H1 (cell line): ENCODE measurements around the gene DDX1. TPM values are rescaled to one million over a fixed set of nuclear protein-coding genes. Genes with fewer than 3 reads are reported as not detected.

Experiments used
- CTCF ChIA-PET: fragments of 300-600 bp; sonication (Branson Sonifier 250); formaldehyde crosslinking; loops from one replicate; lab custom pipeline; 2021; ENCODE audit not compliant: partially characterized antibody; lab: Charles Lee
- POLR2A ChIA-PET: fragments of 300-600 bp; sonication (Branson Sonifier 250); formaldehyde crosslinking; loops from one replicate; lab custom pipeline; 2021; ENCODE audit warnings: inconsistent platforms; ENCODE audit not compliant: partially characterized antibody; lab: Charles Lee
- DNase-seq, 2 experiments: peaks; one replicate each; pipeline versions ENCODE4 v3.0.0 to v3.0.0-alpha.2; 2010 to 2022; ENCODE audit warnings: low spot score in 2 of 2, low read depth in 1 of 2, mixed read lengths in 1 of 2
- FAIRE-seq: peaks from 2 replicates; lab custom pipeline; 2011; peaks lifted over from hg19 to GRCh38; lab: Jason Lieb, UNC
- H2AFZ ChIP-seq: 2 replicates; pipeline ENCODE4 v1.8.1; 2012; ENCODE audit warnings: low read length, inconsistent platforms
- H2AK5ac ChIP-seq: 2 replicates; pipeline ENCODE4 v1.6.1; 2013; ENCODE audit warnings: low read depth, low read length
- H2BK120ac ChIP-seq: replicated peaks from 2 replicates; pipeline ENCODE3; 2013; ENCODE audit warnings: low read depth, low read length, inconsistent platforms
- H2BK12ac ChIP-seq: 2 replicates; pipeline ENCODE4 v1.6.1; 2013; ENCODE audit warnings: low read depth, low read length
- H2BK15ac ChIP-seq: 2 replicates; pipeline ENCODE4 v1.6.1; 2013; ENCODE audit warnings: low read length
- H2BK20ac ChIP-seq: 2 replicates; pipeline ENCODE4 v1.6.1; 2013; ENCODE audit warnings: low read length
- H2BK5ac ChIP-seq: 2 replicates; pipeline ENCODE4 v1.6.1; 2013; ENCODE audit warnings: low read depth, low read length
- H3K14ac ChIP-seq: 2 replicates; pipeline ENCODE4 v1.6.1; 2013; ENCODE audit warnings: inconsistent platforms; ENCODE audit not compliant: insufficient read length
- H3K18ac ChIP-seq: 2 replicates; pipeline ENCODE4 v1.6.1; 2013; ENCODE audit warnings: low read length; ENCODE audit errors: extremely low read depth
- H3K23ac ChIP-seq: 2 replicates; pipeline ENCODE4 v1.6.1; 2013; ENCODE audit warnings: inconsistent platforms; ENCODE audit not compliant: insufficient read length
- H3K23me2 ChIP-seq: 2 replicates; pipeline ENCODE4 v1.6.1; 2013; ENCODE audit warnings: low read depth, low read length
- H3K27ac ChIP-seq: 2 replicates; pipeline ENCODE4 v1.6.1; 2011; ENCODE audit warnings: low read depth, low read length, inconsistent platforms
- H3K27me3 ChIP-seq, 4 experiments: replicated peaks in 1 of 4; 1 replicate in 1 of 4; 2 replicates in 3 of 4; pipeline versions ENCODE4 v1.6.1 to v1.8.1; 2011 to 2013; ENCODE audit warnings: low read length in 3 of 4, mild to moderate bottlenecking in 3 of 4, inconsistent platforms in 2 of 4, mixed read lengths in 2 of 4, moderate library complexity in 1 of 4; ENCODE audit not compliant: control insufficient read depth in 3 of 4, insufficient read depth in 3 of 4; ENCODE audit errors: extremely low read depth in 1 of 4
- H3K36me3 ChIP-seq, 4 experiments: 2 replicates each; pipeline versions ENCODE4 v1.6.1 to v1.8.1; 2011 to 2013; ENCODE audit warnings: mild to moderate bottlenecking in 4 of 4, low read length in 3 of 4, moderate library complexity in 2 of 4, control low read depth in 1 of 4, inconsistent platforms in 1 of 4; ENCODE audit not compliant: insufficient read depth in 4 of 4, control insufficient read depth in 2 of 4
- H3K4ac ChIP-seq: replicated peaks from 2 replicates; pipeline ENCODE3; 2013; ENCODE audit warnings: low read length, low read depth, mixed read lengths, inconsistent platforms; ENCODE audit not compliant: insufficient read length
- H3K4me1 ChIP-seq, 4 experiments: replicated peaks in 1 of 4; 1 replicate in 1 of 4; 2 replicates in 3 of 4; pipeline versions ENCODE4 v1.6.1 to v1.8.1; 2011 to 2013; ENCODE audit warnings: low read length in 3 of 4, inconsistent platforms in 2 of 4, mixed read lengths in 1 of 4; ENCODE audit not compliant: insufficient read depth in 4 of 4, control insufficient read depth in 3 of 4
- H3K4me2 ChIP-seq, 2 experiments: 2 replicates each; pipeline versions ENCODE4 v1.6.1 to v1.8.1; 2011 to 2013; ENCODE audit warnings: low read depth in 2 of 2, low read length in 2 of 2, control low read depth in 1 of 2, inconsistent platforms in 1 of 2, mild to moderate bottlenecking in 1 of 2; ENCODE audit not compliant: insufficient read depth in 1 of 2
- H3K4me3 ChIP-seq, 4 experiments: fragments of 200-600, 300-600 bp in 1 of 4; sonication (generic), shearing (Covaris generic), sonication (Bioruptor Twin) in 1 of 4; 2 replicates each; pipeline versions ENCODE4 v1.5.1 to v1.8.1; 2011 to 2016; ENCODE audit warnings: low read length in 4 of 4, low read depth in 3 of 4, control low read depth in 2 of 4, inconsistent platforms in 2 of 4, mild to moderate bottlenecking in 2 of 4, mixed read lengths in 1 of 4, moderate library complexity in 1 of 4; ENCODE audit not compliant: insufficient read depth in 2 of 4; ENCODE audit errors: extremely low read depth in 1 of 4
- H3K56ac ChIP-seq: replicated peaks from 2 replicates; pipeline ENCODE3; 2013; ENCODE audit warnings: low read depth, mild to moderate bottlenecking, mixed read lengths, low read length, inconsistent platforms; ENCODE audit not compliant: insufficient read length
- H3K79me1 ChIP-seq: 2 replicates; pipeline ENCODE4 v1.6.1; 2013; ENCODE audit warnings: low read depth, low read length, control low read depth
- H3K79me2 ChIP-seq, 2 experiments: 2 replicates each; pipeline versions ENCODE4 v1.6.1 to v1.8.1; 2012 to 2013; ENCODE audit warnings: low read length in 2 of 2, mild to moderate bottlenecking in 2 of 2, inconsistent platforms in 1 of 2; ENCODE audit not compliant: insufficient read depth in 2 of 2, control insufficient read depth in 1 of 2
- H3K9ac ChIP-seq, 4 experiments: replicated peaks in 1 of 4; 1 replicate in 1 of 4; 2 replicates in 3 of 4; pipeline versions ENCODE4 v1.6.1 to v1.8.1; 2011 to 2013; ENCODE audit warnings: low read depth in 3 of 4, low read length in 3 of 4, control low read depth in 2 of 4, mild to moderate bottlenecking in 2 of 4, moderate library complexity in 2 of 4, inconsistent platforms in 1 of 4; ENCODE audit errors: extremely low read depth in 1 of 4
- H3K9me3 ChIP-seq, 2 experiments: 2 replicates each; pipeline versions ENCODE4 v1.6.1 to v1.8.1; 2012 to 2013; ENCODE audit warnings: mild to moderate bottlenecking in 2 of 2, moderate library complexity in 2 of 2, control low read depth in 1 of 2, inconsistent platforms in 1 of 2, low read depth in 1 of 2, low read length in 1 of 2, mixed read lengths in 1 of 2; ENCODE audit not compliant: insufficient read depth in 2 of 2
- H4K20me1 ChIP-seq, 2 experiments: replicated peaks in 1 of 2; 2 replicates each; pipeline versions ENCODE3 to v1.8.1; 2011 to 2013; ENCODE audit warnings: inconsistent platforms in 2 of 2, low read length in 2 of 2, mild to moderate bottlenecking in 1 of 2; ENCODE audit not compliant: insufficient read depth in 2 of 2, control insufficient read depth in 1 of 2
- H4K5ac ChIP-seq: 2 replicates; pipeline ENCODE4 v1.6.1; 2013; ENCODE audit warnings: low read length, low read depth, mixed read lengths, inconsistent platforms; ENCODE audit not compliant: insufficient read length
- H4K8ac ChIP-seq: 2 replicates; pipeline ENCODE4 v1.8.0; 2013; ENCODE audit warnings: mild to moderate bottlenecking, moderate library complexity, low read length, inconsistent platforms; ENCODE audit not compliant: insufficient read depth; ENCODE audit errors: extremely low read depth
- H4K91ac ChIP-seq: replicated peaks from 2 replicates; pipeline ENCODE3; 2013; ENCODE audit warnings: low read length, mixed read lengths, inconsistent platforms; ENCODE audit not compliant: insufficient read length
- ASH2L ChIP-seq: fragments of 200-600, 300-600 bp; sonication (generic); IDR thresholded peaks from one replicate; pipeline ENCODE4 v1.7.1; 2017; ENCODE audit warnings: low read length
- ATF2 ChIP-seq: IDR thresholded peaks from 2 replicates; pipeline ENCODE4 v1.6.1; 2012; ENCODE audit warnings: low read length, inconsistent platforms
- CREB1 ChIP-seq: IDR thresholded peaks from 2 replicates; pipeline ENCODE4 v1.6.1; 2012; ENCODE audit warnings: inconsistent platforms
- EP300 ChIP-seq, 2 experiments: IDR thresholded peaks; 1 replicate in 1 of 2; 2 replicates in 1 of 2; pipeline ENCODE4 v1.6.1; 2011 to 2012; ENCODE audit warnings: low read depth in 2 of 2, low read length in 2 of 2, mild to moderate bottlenecking in 2 of 2, borderline replicate concordance in 1 of 2, inconsistent platforms in 1 of 2, moderate library complexity in 1 of 2
- EZH2 ChIP-seq: fragments of 200-600 bp; sonication (generic); IDR thresholded peaks from 2 replicates; pipeline ENCODE4 v1.7.1; 2012; ENCODE audit warnings: low read depth, mild to moderate bottlenecking, moderate library complexity, low read length, inconsistent platforms; ENCODE audit not compliant: severe bottlenecking
- KDM1A ChIP-seq: fragments of 200-600, 300-600 bp; sonication (generic); IDR thresholded peaks from 2 replicates; pipeline ENCODE4 v1.7.1; 2016; ENCODE audit warnings: mild to moderate bottlenecking, low read length, borderline replicate concordance
- POLR2A ChIP-seq, 2 experiments: IDR thresholded peaks; 1 replicate in 1 of 2; 2 replicates in 1 of 2; pipeline ENCODE4 v1.6.1; 2011; ENCODE audit warnings: low read depth in 2 of 2, low read length in 2 of 2, mild to moderate bottlenecking in 2 of 2; ENCODE audit errors: control extremely low read depth in 1 of 2
- RNF2 ChIP-seq: fragments of 200-900, 300-1000 bp; sonication (generic); IDR thresholded peaks from 2 replicates; pipeline ENCODE4 v1.7.1; 2016; ENCODE audit warnings: borderline replicate concordance, low read depth, mild to moderate bottlenecking, antibody characterized with exemption, low read length; ENCODE audit not compliant: poor library complexity, severe bottlenecking; ENCODE audit errors: missing control alignments
- SIN3A ChIP-seq, 2 experiments: IDR thresholded peaks in 1 of 2; conservative IDR thresholded peaks in 1 of 2; 2 replicates each; pipeline ENCODE4 v1.6.1; 2011 to 2012; ENCODE audit warnings: low read length in 2 of 2, improper control_type of control experiment in 1 of 2, low read depth in 1 of 2, mild to moderate bottlenecking in 1 of 2
- TAF7 ChIP-seq: optimal IDR thresholded peaks from 2 replicates; pipeline ENCODE3; 2011; ENCODE audit warnings: low read depth, mild to moderate bottlenecking, inconsistent platforms, low read length, moderate library complexity, borderline replicate concordance
- WGBS, 2 experiments: shearing (Covaris generic) in 1 of 2; methylation state at CpG; one replicate each; pipeline versions ENCODE4 v1.1.6 to v1.1.7; 2013 to 2015; ENCODE audit warnings: low lambda C conversion rate in 2 of 2, mixed read lengths in 2 of 2, inconsistent platforms in 1 of 2, low coverage in 1 of 2, missing lambda C conversion rate in 1 of 2; ENCODE audit not compliant: insufficient replicate concordance in 2 of 2, insufficient coverage in 1 of 2, insufficient read length in 1 of 2; ENCODE audit errors: extremely low coverage in 1 of 2, missing lambda C conversion rate in 1 of 2; 5-methylcytosine and 5-hydroxymethylcytosine counted together
- polyA plus RNA-seq, 7 experiments: library from polyadenylated mRNA; depleted of rRNA in 3 of 7; stranded (reverse) in 5 of 7; unstranded in 2 of 7; fragments of >200 nt in 5 of 7; fragments of 200-250 nt in 2 of 7; gene quantifications; 1 replicate in 5 of 7; 2 replicates in 1 of 7; 4 replicates in 1 of 7; pipeline versions ENCODE4 v1.2.1 to v1.2.3, GENCODE V29; 2011 to 2013; ENCODE audit warnings: missing spikeins in 2 of 7, mixed read lengths in 2 of 7
- total RNA-seq: library from RNA; stranded (reverse); fragmentation: NEBNext Ultra II Directional; extraction: Animal tissue kit (Norgen Biotek cat#: 25700); gene quantifications from 2 replicates; pipeline ENCODE4 v1.2.1, GENCODE V29; 2021

DDX1 gene
- total and polyA plus RNA-seq, 2 of the 8 experiments (the other 6 are each of a cell fraction or from before 2014, with no cell fraction given): 51.1 to 161 TPM

GRCh38 chr2:15607709-15608391 lies 16.2 kb downstream of the DDX1 start:
- Histone ChIP-seq H2AK5ac (no peak overlapping the region), H3K4me1 (no peaks in the 10 kb centered on the region), H3K23ac (no peak overlapping the region), H4K5ac (no peak overlapping the region), H3K14ac (no peak overlapping the region), H2BK12ac (no peak overlapping the region), H3K27ac (no peak overlapping the region), H3K4me3 (no peak overlapping the region), H2BK15ac (no peak overlapping the region), H4K8ac (no peak overlapping the region), H3K79me2 (no peaks in the 10 kb centered on the region), H3K4ac (no peak overlapping the region), H3K36me3 (peaks cover 23 to 83% (median 69%) of the 10 kb centered on the region in 4 experiments), H3K56ac (no peak overlapping the region), H3K9ac (no peak overlapping the region), H3K9me3 (peaks cover 0 to 3% of the 10 kb centered on the region in 2 experiments; a peak in 1 of 4 replicates), H3K79me1 (no peaks in the 10 kb centered on the region), H2BK120ac (no peak overlapping the region), H3K18ac (no peak overlapping the region), H4K91ac (no peak overlapping the region), H3K4me2 (no peak overlapping the region), H3K23me2 (no peaks in the 10 kb centered on the region), H2BK20ac (no peak overlapping the region), H2BK5ac (no peak overlapping the region), H2AFZ (no peak overlapping the region), H4K20me1 (no peaks in the 10 kb centered on the region), H3K27me3 (no peaks in the 10 kb centered on the region)
- POLR2A ChIA-PET: interaction anchor here (1.3 to 1.8 kb wide), 2 partner anchors 8 to 11 kb away, joined by 4 to 5 read pairs; no protein-coding TSS in a partner anchor
- DNase-seq: no peak
- WGBS, 2 experiments: 88% methylated on average over 7 of the region's 7 CpGs; no CpG with 5 or more reads in 1 of the 2 experiments
- CTCF ChIA-PET: interaction anchor here (0.9 kb wide), 1 partner anchor 7 kb away, joined by 4 read pairs; no protein-coding TSS in a partner anchor
- no peak for FAIRE-seq
- TF ChIP-seq TAF7 (no peak), EZH2 (no peak), SIN3A (conservative IDR thresholded peaks at IDR 0.05 in 1 of 2, IDR thresholded peaks at IDR 0.05 in 1 of 2; ENCODE audit: low read depth in 1 of 2, low read length in 2 of 2) (no peak), KDM1A (no peak), ATF2 (no peak), RNF2 (no peak), CREB1 (no peak), POLR2A (IDR thresholded peaks at IDR 0.05; ENCODE audit: control extremely low read depth in 1 of 2, low read depth in 2 of 2, low read length in 2 of 2) (no peak), EP300 (IDR thresholded peaks at IDR 0.05; ENCODE audit: borderline replicate concordance in 1 of 2, low read depth in 2 of 2, low read length in 2 of 2) (no peak), ASH2L (no peak)
